Measurements from ENCODE around the gene MFAP2. TPM values are rescaled to one million over a fixed set of nuclear protein-coding genes. Genes with fewer than 3 reads are reported as not detected.

Gene MFAP2
- total and polyA plus RNA-seq, 2 experiments from 2014 or later, result 79.7 to 91.4 TPM

DNA sequence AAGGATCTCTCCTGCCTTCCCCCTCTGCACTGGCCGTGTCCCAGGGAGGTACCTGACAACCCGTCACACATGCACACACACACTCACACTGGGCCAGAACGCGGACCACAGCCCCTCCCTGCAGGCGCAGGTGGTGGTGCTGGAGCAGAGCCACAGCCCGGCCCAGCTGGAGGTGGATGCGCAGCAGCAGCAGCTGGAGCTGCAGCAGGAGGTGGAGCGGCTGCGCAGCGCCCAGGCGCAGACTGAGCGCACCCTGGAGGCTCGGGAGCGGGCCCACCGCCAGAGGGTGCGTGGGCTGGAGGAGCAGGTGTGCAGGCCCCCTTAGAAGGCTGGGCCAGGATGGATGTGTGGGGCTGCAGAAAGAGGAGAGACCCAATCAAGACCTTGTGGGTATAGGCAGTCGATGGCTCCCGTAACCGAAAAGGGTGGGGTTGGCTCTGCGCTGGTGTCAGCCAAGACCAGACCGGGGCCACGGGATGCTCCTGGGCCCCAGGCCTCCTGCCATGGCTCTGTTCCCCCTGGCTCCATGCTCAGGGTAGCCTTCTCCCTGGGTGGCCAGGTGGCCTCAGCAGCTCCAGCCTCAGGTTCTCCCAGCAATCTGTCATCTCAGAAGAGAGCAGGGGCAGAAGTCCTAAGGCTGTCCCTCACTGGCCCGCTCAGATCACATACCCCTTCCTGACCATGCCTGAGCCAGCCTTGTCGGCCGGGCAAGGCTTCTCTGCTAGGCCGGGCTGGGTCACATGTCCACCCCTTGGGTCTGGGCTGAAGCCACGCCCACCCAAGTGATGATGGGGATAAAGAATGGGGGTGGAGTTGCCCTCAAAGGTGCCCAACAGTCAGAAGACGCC, 8.9 kb downstream of the MFAP2 start:
- H3K27me3 ChIP-seq, result no peaks in the 10 kb centered on the region
- TF ChIP-seq, protein P1, sequence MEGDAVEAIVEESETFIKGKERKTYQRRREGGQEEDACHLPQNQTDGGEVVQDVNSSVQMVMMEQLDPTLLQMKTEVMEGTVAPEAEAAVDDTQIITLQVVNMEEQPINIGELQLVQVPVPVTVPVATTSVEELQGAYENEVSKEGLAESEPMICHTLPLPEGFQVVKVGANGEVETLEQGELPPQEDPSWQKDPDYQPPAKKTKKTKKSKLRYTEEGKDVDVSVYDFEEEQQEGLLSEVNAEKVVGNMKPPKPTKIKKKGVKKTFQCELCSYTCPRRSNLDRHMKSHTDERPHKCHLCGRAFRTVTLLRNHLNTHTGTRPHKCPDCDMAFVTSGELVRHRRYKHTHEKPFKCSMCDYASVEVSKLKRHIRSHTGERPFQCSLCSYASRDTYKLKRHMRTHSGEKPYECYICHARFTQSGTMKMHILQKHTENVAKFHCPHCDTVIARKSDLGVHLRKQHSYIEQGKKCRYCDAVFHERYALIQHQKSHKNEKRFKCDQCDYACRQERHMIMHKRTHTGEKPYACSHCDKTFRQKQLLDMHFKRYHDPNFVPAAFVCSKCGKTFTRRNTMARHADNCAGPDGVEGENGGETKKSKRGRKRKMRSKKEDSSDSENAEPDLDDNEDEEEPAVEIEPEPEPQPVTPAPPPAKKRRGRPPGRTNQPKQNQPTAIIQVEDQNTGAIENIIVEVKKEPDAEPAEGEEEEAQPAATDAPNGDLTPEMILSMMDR (IDR thresholded peaks at IDR 0.05; ENCODE audit: low read depth, low read length), result no peak
- no peaks in the 10 kb centered on the region for H3K4me1 ChIP-seq (ENCODE audit: low read depth)
- H3K27ac ChIP-seq, result peak overlapping the region; percentile 50
- DNase-seq (ENCODE audit: low read depth in 1 of 2, low spot score in 1 of 2), result peak in 1 of 2 donors; percentile 37
- H3K4me3 ChIP-seq, result no peak overlapping the region
- no peaks in the 10 kb centered on the region for H3K9me3 ChIP-seq (ENCODE audit: low read depth)
- H3K36me3 ChIP-seq, result no peaks in the 10 kb centered on the region

DNA sequence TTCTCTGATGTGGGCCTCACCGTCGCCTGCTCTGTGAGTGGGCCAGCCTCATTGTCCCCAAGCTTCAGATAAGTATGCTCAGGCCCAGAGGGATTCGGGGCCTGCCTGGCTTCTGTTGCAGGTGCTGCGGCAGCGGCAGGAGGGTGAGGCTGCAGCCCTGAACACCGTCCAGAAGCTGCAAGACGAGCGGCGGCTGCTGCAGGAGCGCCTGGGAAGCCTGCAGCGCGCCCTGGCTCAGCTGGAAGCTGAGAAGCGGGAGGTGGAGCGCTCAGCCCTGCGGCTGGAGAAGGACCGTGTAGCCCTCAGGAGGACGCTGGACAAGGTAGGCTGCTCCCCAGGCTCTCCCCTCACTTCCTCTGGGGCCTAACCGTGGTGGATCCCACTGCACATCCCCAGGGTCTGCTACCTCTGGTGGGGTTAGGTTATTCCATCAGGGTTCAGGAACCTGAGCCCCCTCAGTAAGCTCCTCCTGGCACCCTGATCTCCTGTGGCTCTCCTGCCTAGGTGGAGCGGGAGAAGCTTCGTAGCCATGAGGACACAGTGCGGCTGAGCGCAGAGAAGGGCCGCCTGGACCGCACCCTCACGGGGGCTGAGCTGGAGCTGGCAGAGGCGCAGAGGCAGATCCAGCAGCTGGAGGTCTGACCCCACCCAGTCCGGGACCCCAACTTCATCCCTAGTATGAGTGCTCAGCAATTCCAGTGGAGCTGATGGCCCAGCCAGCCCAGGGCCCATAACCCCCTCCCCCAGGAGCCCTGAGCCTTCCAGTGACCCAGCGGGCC, 10.1 kb downstream of the MFAP2 start:
- Histone ChIP-seq H3K36me3 (no peaks in the 10 kb centered on the region), H3K4me3 (no peak overlapping the region), H3K4me1 (ENCODE audit: low read depth) (no peaks in the 10 kb centered on the region), H3K9me3 (ENCODE audit: low read depth) (no peaks in the 10 kb centered on the region), H3K27me3 (no peaks in the 10 kb centered on the region), H3K27ac (no peak overlapping the region)
- DNase-seq (ENCODE audit: low read depth in 1 of 2, low spot score in 1 of 2), result no peak
- TF ChIP-seq, protein P1 (IDR thresholded peaks at IDR 0.05; ENCODE audit: low read depth, low read length), result no peak

DNA sequence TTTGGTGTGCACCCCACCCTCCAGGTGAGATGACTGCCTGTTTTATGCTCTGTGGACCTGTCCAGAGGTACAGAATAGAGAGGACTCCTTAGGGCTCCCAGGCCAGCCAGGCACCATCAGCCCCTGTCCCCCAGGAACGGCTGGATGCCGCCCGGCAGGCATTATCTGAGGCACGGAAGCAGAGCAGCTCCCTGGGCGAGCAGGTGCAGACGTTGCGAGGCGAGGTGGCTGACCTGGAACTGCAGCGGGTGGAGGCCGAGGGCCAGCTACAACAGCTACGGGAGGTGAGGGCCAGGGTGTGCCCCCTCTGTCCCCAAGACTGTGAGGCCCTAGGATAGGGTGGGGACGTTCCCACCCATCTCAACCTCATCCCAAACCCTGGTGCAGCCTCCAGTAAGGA, 10.8 kb downstream of the MFAP2 start:
- Histone ChIP-seq H3K27ac (no peak overlapping the region), H3K36me3 (no peaks in the 10 kb centered on the region), H3K4me1 (ENCODE audit: low read depth) (no peaks in the 10 kb centered on the region), H3K27me3 (no peaks in the 10 kb centered on the region), H3K9me3 (ENCODE audit: low read depth) (no peaks in the 10 kb centered on the region), H3K4me3 (no peak overlapping the region)
- TF ChIP-seq, protein P1 (IDR thresholded peaks at IDR 0.05; ENCODE audit: low read depth, low read length), result no peak
- no peak for DNase-seq (ENCODE audit: low read depth in 1 of 2, low spot score in 1 of 2)

DNA sequence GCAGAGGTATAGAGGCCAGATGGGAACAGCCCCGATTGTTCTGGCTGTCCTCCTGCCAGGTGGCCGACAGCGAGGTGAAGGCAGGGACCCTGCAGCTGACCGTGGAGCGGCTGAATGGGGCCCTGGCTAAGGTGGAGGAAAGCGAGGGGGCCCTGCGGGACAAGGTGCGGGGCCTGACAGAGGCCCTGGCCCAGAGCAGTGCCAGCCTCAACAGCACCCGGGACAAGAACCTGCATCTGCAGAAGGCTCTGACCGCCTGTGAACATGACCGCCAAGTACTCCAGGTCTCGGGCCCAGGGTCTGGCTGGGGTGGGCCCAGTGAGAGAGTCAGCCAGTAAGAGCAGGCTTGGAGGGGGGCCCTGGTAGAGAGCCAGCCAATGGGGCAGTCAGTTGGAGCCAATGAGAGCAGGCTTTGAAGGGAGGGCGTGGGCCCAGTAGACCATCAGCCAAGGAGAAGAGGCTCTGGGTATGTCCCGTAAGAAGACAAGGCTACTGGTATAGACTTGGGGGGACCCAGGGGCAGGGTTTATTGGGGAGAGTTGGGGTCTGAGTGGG, 11.3 kb downstream of the MFAP2 start:
- no peak for DNase-seq (ENCODE audit: low read depth in 1 of 2, low spot score in 1 of 2)
- TF ChIP-seq, protein P1 (IDR thresholded peaks at IDR 0.05; ENCODE audit: low read depth, low read length), result no peak
- Histone ChIP-seq H3K27ac (no peak overlapping the region), H3K4me3 (no peak overlapping the region), H3K4me1 (ENCODE audit: low read depth) (no peaks in the 10 kb centered on the region), H3K36me3 (no peaks in the 10 kb centered on the region), H3K9me3 (ENCODE audit: low read depth) (no peaks in the 10 kb centered on the region), H3K27me3 (no peaks in the 10 kb centered on the region)

DNA sequence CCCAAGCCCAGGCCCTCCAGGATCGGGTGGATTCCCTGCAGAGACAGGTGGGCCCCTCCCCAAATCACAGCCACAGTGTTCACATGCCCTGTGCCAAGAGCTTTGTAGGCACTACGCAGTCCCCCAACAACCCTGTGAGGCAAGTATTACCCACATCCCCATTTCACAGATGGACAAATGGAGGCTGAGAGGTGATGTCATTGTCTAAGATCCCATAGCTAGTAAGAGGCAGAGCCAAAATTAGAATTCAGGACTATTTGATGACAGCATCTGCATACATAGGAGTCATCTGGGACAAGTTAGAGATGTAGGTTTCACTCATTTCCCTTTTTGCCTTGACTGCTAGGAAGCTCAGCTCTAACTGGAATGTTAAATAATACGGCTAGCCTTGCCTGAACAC, 12.0 kb downstream of the MFAP2 start:
- H3K27ac ChIP-seq, result no peak overlapping the region
- no peaks in the 10 kb centered on the region for H3K27me3 ChIP-seq
- H3K9me3 ChIP-seq (ENCODE audit: low read depth), result no peaks in the 10 kb centered on the region
- H3K36me3 ChIP-seq, result no peaks in the 10 kb centered on the region
- TF ChIP-seq, protein P1 (IDR thresholded peaks at IDR 0.05; ENCODE audit: low read depth, low read length), result no peak
- no peaks in the 10 kb centered on the region for H3K4me1 ChIP-seq (ENCODE audit: low read depth)
- DNase-seq (ENCODE audit: low read depth in 1 of 2, low spot score in 1 of 2), result no peak
- no peak overlapping the region for H3K4me3 ChIP-seq

Data from cardiac muscle cell (in vitro differentiated cells and primary cell).